SK-N-SH treated with all-trans-retinoic acid at 6 μM for 48 hours (cell line): ENCODE data around the gene ZNF221.
"Not testable (repeated sequence)": the region's sequence is repeated elsewhere in the genome, so short reads cannot be mapped to it uniquely, and the experiment has no call there.

ENCODE experiments used
- BACH2 ChIP-seq: fragments of 250-450 bp; sonication (Bioruptor Pico); IDR thresholded peaks from 2 replicates; pipeline ENCODE4 v1.9.0; 2021; ENCODE audit warnings: mild to moderate bottlenecking, borderline replicate concordance
- CREB5 ChIP-seq: fragments of 250-450 bp; sonication (Bioruptor Pico); IDR thresholded peaks from 2 replicates; pipeline ENCODE4 v1.5.1; 2020; ENCODE audit warnings: low read depth, mild to moderate bottlenecking, moderate library complexity
- GLIS3 ChIP-seq: fragments of 250-450 bp; sonication (Bioruptor Pico); IDR thresholded peaks from 2 replicates; pipeline ENCODE4 v1.5.0; 2020; ENCODE audit warnings: mild to moderate bottlenecking, moderate library complexity
- ISL1 ChIP-seq: fragments of 250-450 bp; sonication (Bioruptor Pico); IDR thresholded peaks from 2 replicates; pipeline ENCODE4 v2.1.2; 2022; ENCODE audit warnings: mild to moderate bottlenecking, moderate library complexity
- OSR1 ChIP-seq: fragments of 250-450 bp; sonication (Bioruptor Pico); IDR thresholded peaks from 2 replicates; pipeline ENCODE4 v1.8.0; 2022; ENCODE audit warnings: moderate library complexity, mild to moderate bottlenecking, inconsistent platforms
- PPARA ChIP-seq: fragments of 250-450 bp; sonication (Bioruptor Pico); IDR thresholded peaks from 2 replicates; pipeline ENCODE4 v1.5.0; 2020; ENCODE audit warnings: mild to moderate bottlenecking, borderline replicate concordance
- RARB ChIP-seq: fragments of 250-450 bp; sonication (Bioruptor Pico); IDR thresholded peaks from 2 replicates; pipeline ENCODE4 v1.8.0; 2021; ENCODE audit warnings: mild to moderate bottlenecking, moderate library complexity
- TCF4 ChIP-seq: fragments of 250-450 bp; sonication (Bioruptor Pico); IDR thresholded peaks from 2 replicates; pipeline ENCODE4 v1.8.0; 2021; ENCODE audit warnings: mild to moderate bottlenecking, moderate library complexity, borderline replicate concordance
- TOX ChIP-seq: fragments of 250-450 bp; sonication (Bioruptor Pico); IDR thresholded peaks from 2 replicates; pipeline ENCODE4 v1.8.0; 2021; ENCODE audit warnings: mild to moderate bottlenecking, moderate library complexity, borderline replicate concordance
- TSHZ2 ChIP-seq: fragments of 250-450 bp; sonication (Bioruptor Pico); IDR thresholded peaks from 2 replicates; pipeline ENCODE4 v1.5.0; 2020; ENCODE audit warnings: mild to moderate bottlenecking, moderate library complexity
- ZFP3 ChIP-seq: fragments of 250-450 bp; sonication (Bioruptor Pico); IDR thresholded peaks from 2 replicates; pipeline ENCODE4 v1.5.0; 2020; ENCODE audit warnings: mild to moderate bottlenecking, moderate library complexity
- ZNF70 ChIP-seq: fragments of 450-650 bp; formaldehyde crosslinking; IDR thresholded peaks from 2 replicates; pipeline ENCODE4 v1.5.0; 2020; ENCODE audit warnings: mild to moderate bottlenecking, moderate library complexity
- TF ChIP-seq, protein P1 (sequence below): fragments of 250-450 bp; sonication (Bioruptor Pico); IDR thresholded peaks from 2 replicates; pipeline ENCODE4 v1.8.0; 2020; ENCODE audit warnings: mild to moderate bottlenecking, moderate library complexity, borderline replicate concordance

DNA sequence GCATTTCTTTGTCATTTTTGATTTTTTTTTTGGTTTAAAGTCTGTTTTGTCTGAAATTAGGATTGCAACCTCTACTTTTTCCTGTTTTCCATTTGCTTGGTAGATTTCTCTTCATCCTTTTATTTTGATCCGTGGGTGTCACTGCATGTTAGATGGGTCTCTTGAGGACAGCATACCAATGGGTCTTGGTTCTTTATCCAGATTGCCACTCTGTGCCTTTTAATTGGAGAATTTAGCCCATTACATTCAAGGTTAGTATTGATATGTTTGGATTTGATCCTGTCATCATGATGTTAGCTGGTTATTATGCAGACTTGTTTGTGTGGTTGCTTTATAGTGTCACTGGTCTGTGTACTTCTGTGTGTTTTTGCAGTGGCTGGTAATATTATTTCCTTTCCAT lies 3.6 kb upstream of the ZNF221 start:
- TF ChIP-seq ISL1; BACH2 (CRISPR knock-in tag); PPARA; RARB (CRISPR knock-in tag); ZFP3; OSR1 (CRISPR knock-in tag); TCF4 (CRISPR knock-in tag); TSHZ2 (CRISPR knock-in tag); CREB5 (CRISPR knock-in tag); GLIS3 (CRISPR knock-in tag); TOX (CRISPR knock-in tag); ZNF70 (CRISPR knock-in tag): not testable (repeated sequence)
- TF ChIP-seq, protein P1, sequence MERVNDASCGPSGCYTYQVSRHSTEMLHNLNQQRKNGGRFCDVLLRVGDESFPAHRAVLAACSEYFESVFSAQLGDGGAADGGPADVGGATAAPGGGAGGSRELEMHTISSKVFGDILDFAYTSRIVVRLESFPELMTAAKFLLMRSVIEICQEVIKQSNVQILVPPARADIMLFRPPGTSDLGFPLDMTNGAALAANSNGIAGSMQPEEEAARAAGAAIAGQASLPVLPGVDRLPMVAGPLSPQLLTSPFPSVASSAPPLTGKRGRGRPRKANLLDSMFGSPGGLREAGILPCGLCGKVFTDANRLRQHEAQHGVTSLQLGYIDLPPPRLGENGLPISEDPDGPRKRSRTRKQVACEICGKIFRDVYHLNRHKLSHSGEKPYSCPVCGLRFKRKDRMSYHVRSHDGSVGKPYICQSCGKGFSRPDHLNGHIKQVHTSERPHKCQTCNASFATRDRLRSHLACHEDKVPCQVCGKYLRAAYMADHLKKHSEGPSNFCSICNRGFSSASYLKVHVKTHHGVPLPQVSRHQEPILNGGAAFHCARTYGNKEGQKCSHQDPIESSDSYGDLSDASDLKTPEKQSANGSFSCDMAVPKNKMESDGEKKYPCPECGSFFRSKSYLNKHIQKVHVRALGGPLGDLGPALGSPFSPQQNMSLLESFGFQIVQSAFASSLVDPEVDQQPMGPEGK (CRISPR knock-in tag): not testable (repeated sequence)
